Loucy (cell line): ENCODE data around the gene NFATC4.

Source experiments
- H2AFZ ChIP-seq: fragments of 200-600 bp; sonication (generic); 2 replicates; pipeline ENCODE4 v1.6.0; 2016; ENCODE audit warnings: antibody characterized with exemption, mild to moderate bottlenecking, low read length, moderate library complexity
- H3F3A ChIP-seq: fragments of 200-600 bp; 2 replicates; pipeline ENCODE4 v1.6.0; 2016; ENCODE audit warnings: antibody characterized with exemption, low read depth, mild to moderate bottlenecking
- H3K27me3 ChIP-seq: fragments of 200-600 bp; sonication (generic); 2 replicates; pipeline ENCODE4 v1.6.1; 2014; ENCODE audit warnings: low read length, mild to moderate bottlenecking; ENCODE audit not compliant: insufficient read depth, poor library complexity, severe bottlenecking
- H3K36me3 ChIP-seq: fragments of 200-600 bp; sonication (generic); 2 replicates; pipeline ENCODE4 v1.6.1; 2016; ENCODE audit warnings: low read length; ENCODE audit not compliant: insufficient read depth
- H3K4me1 ChIP-seq: fragments of 200-600 bp; sonication (generic); 2 replicates; pipeline ENCODE4 v1.5.1; 2014; ENCODE audit warnings: low read length, mild to moderate bottlenecking; ENCODE audit not compliant: insufficient read depth, poor library complexity, severe bottlenecking
- H3K4me2 ChIP-seq: fragments of 200-600 bp; sonication (generic); 2 replicates; pipeline ENCODE4 v1.6.0; 2014; ENCODE audit warnings: antibody characterized with exemption, low read length, low read depth, mild to moderate bottlenecking; ENCODE audit not compliant: poor library complexity, severe bottlenecking
- H3K4me3 ChIP-seq: fragments of 200-600 bp; sonication (generic); 2 replicates; pipeline ENCODE4 v1.5.1; 2014; ENCODE audit warnings: low read length, mild to moderate bottlenecking, mixed read lengths; ENCODE audit not compliant: poor library complexity, severe bottlenecking
- H3K79me2 ChIP-seq: fragments of 200-600 bp; sonication (generic); 2 replicates; pipeline ENCODE4 v1.6.1; 2014; ENCODE audit warnings: low read length; ENCODE audit not compliant: insufficient read depth
- H3K9ac ChIP-seq: fragments of 200-600 bp; sonication (generic); 2 replicates; pipeline ENCODE4 v1.6.0; 2014; ENCODE audit warnings: mild to moderate bottlenecking, low read depth, low read length, moderate library complexity; ENCODE audit not compliant: poor library complexity, severe bottlenecking
- H3K9me2 ChIP-seq: fragments of 200-600 bp; sonication (generic); replicated peaks from 2 replicates; pipeline ENCODE4 v1.6.1; 2016; ENCODE audit warnings: low read depth, low read length, mixed read lengths
- H3K9me3 ChIP-seq: fragments of 200-600 bp; sonication (generic); 2 replicates; pipeline ENCODE4 v1.6.1; 2014; ENCODE audit warnings: mild to moderate bottlenecking, antibody characterized with exemption, low read length, low read depth; ENCODE audit not compliant: insufficient read depth
- H4K20me1 ChIP-seq: fragments of 200-600 bp; sonication (generic); 2 replicates; pipeline ENCODE4 v1.6.0; 2014; ENCODE audit warnings: antibody characterized with exemption, low read length, mild to moderate bottlenecking; ENCODE audit not compliant: insufficient read depth, poor library complexity, severe bottlenecking
- CTCF ChIP-seq: fragments of 200-600 bp; sonication (generic); conservative IDR thresholded peaks from 2 replicates; pipeline ENCODE4 v1.5.1; 2014; ENCODE audit warnings: mild to moderate bottlenecking, antibody characterized with exemption, low read length
- EZH2phosphoT487 ChIP-seq: fragments of 200-600 bp; IDR thresholded peaks from 2 replicates; pipeline ENCODE4 v1.6.1; 2018; ENCODE audit warnings: antibody characterized with exemption, mild to moderate bottlenecking, moderate library complexity, borderline replicate concordance

NFATC4 gene

GRCh38 chr14:24360281-24360680 lies 7.7 kb upstream of the NFATC4 start:
- no peaks in the 10 kb centered on the region for H3F3A ChIP-seq
- H3K27me3 ChIP-seq: no peaks in the 10 kb centered on the region
- no peaks in the 10 kb centered on the region for H4K20me1 ChIP-seq
- H3K36me3 ChIP-seq: no peaks in the 10 kb centered on the region
- H3K4me2 ChIP-seq: no peak overlapping the region
- peaks cover 5% of the 10 kb centered on the region for H3K4me1 ChIP-seq
- no peaks in the 10 kb centered on the region for H3K9me3 ChIP-seq
- no peaks in the 10 kb centered on the region for H3K79me2 ChIP-seq
- no peak overlapping the region for H2AFZ ChIP-seq
- H3K9me2 ChIP-seq: no peaks in the 10 kb centered on the region
- TF ChIP-seq EZH2phosphoT487 (no peak), CTCF (no peak)
- no peak overlapping the region for H3K4me3 ChIP-seq
- no peak overlapping the region for H3K9ac ChIP-seq

- Histone ChIP-seq H2AFZ (no peak overlapping the region), H3K9ac (no peak overlapping the region), H3K27me3 (no peaks in the 10 kb centered on the region), H3K79me2 (no peaks in the 10 kb centered on the region), H3K9me3 (no peaks in the 10 kb centered on the region), H3K36me3 (no peaks in the 10 kb centered on the region), H3K4me2 (no peak overlapping the region), H3K4me1 (peaks cover 13% of the 10 kb centered on the region), H3K4me3 (no peak overlapping the region), H4K20me1 (no peaks in the 10 kb centered on the region), H3K9me2 (no peaks in the 10 kb centered on the region), H3F3A (no peaks in the 10 kb centered on the region)
- no peak for TF ChIP-seq CTCF
- TF ChIP-seq EZH2phosphoT487: no peak
These were observed 6.7 kb upstream of the NFATC4 start for GRCh38 chr14:24361326-24361725.

GRCh38 chr14:24362241-24362960 lies 5.6 kb upstream of the NFATC4 start:
- no peak overlapping the region for H3K4me3 ChIP-seq
- H3K9me3 ChIP-seq: no peaks in the 10 kb centered on the region
- H3F3A ChIP-seq: no peaks in the 10 kb centered on the region
- TF ChIP-seq EZH2phosphoT487 (no peak), CTCF (no peak)
- H3K9me2 ChIP-seq: no peaks in the 10 kb centered on the region
- no peak overlapping the region for H2AFZ ChIP-seq
- no peaks in the 10 kb centered on the region for H3K36me3 ChIP-seq
- H3K9ac ChIP-seq: no peak overlapping the region
- H3K4me2 ChIP-seq: no peak overlapping the region
- peaks cover 16% of the 10 kb centered on the region for H3K4me1 ChIP-seq
- no peaks in the 10 kb centered on the region for H4K20me1 ChIP-seq
- no peaks in the 10 kb centered on the region for H3K79me2 ChIP-seq
- H3K27me3 ChIP-seq: no peaks in the 10 kb centered on the region
